Ascending aorta (tissue), 2 donors: ENCODE measurements around the gene LRIG3. TPM values are rescaled to one million over a fixed set of nuclear protein-coding genes. Genes with fewer than 3 reads are reported as not detected.
"Not testable (repeated sequence)": the region's sequence is repeated elsewhere in the genome, so short reads cannot be mapped to it uniquely, and the experiment has no call there.

Source experiments
- DNase-seq, 2 donors: peaks; one replicate each; pipeline ENCODE4 v3.0.0-alpha.2; 2019; ENCODE audit warnings: low spot score in 2 of 2
- H3K27ac ChIP-seq, 2 donors: fragments of 200-600 bp; sonication (generic); one replicate each; pipeline ENCODE4 v1.5.1; 2016 to 2017; ENCODE audit warnings: mild to moderate bottlenecking in 1 of 2
- H3K27me3 ChIP-seq: fragments of 200-600 bp; sonication (generic); one replicate; pipeline ENCODE4 v1.5.1; 2017
- H3K36me3 ChIP-seq, 2 donors: fragments of 200-600 bp; sonication (generic); one replicate each; pipeline ENCODE4 v1.5.1; 2016
- H3K4me1 ChIP-seq, 2 donors: fragments of 200-600 bp; sonication (generic); one replicate each; pipeline ENCODE4 v1.5.1; 2016 to 2017; ENCODE audit warnings: mild to moderate bottlenecking in 1 of 2
- H3K4me3 ChIP-seq, 2 donors: fragments of 200-600 bp; sonication (generic); one replicate each; pipeline ENCODE4 v1.5.1; 2016 to 2017; ENCODE audit warnings: mild to moderate bottlenecking in 1 of 2
- H3K9me3 ChIP-seq, 2 donors: fragments of 200-600 bp; sonication (generic); one replicate each; pipeline ENCODE4 v1.5.1; 2016
- intact Hi-C: fragments of 100-400 bp; cut with DNase I; formaldehyde crosslinking; loops from one replicate; pipeline ENCODE4 v1.15.1; 2023
- total RNA-seq: library from RNA; depleted of rRNA; stranded (reverse); fragments of >200 nt; gene quantifications from one replicate; pipeline ENCODE4 v1.1.0, GENCODE V29; 2016
- TF ChIP-seq, protein P1 (sequence below), 3 experiments: fragments of 200-600 bp in 2 of 3; fragments of 450-650 bp in 1 of 3; sonication (generic) in 2 of 3; IDR thresholded peaks; one replicate each; pipeline ENCODE4 v1.5.1; 2016 to 2019; ENCODE audit warnings: antibody characterized with exemption in 3 of 3, mild to moderate bottlenecking in 1 of 3, moderate library complexity in 1 of 3

Gene LRIG3
- total RNA-seq, 1 donor from 2014 or later = 12.3 TPM

DNA sequence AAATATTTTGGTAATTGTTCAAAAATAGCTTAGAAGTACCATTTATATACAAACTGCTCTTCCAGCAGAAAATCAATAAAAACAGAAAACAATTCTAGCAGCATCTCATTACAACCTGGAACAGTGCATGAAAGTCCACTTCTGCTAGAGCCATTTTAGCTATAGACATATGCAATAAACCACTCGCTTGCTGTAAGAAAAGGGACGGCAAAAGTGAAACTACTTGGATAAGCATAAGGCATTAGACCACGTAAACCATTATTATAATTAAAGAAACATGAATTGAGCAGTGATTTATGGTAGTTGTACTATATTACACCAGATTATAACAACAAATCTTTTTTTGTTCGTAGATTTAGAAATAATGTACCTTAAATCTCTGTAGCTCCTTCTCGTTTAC, 48.7 kb downstream of the LRIG3 start:
- intact Hi-C loops = no loop called here
- TF ChIP-seq, protein P1, sequence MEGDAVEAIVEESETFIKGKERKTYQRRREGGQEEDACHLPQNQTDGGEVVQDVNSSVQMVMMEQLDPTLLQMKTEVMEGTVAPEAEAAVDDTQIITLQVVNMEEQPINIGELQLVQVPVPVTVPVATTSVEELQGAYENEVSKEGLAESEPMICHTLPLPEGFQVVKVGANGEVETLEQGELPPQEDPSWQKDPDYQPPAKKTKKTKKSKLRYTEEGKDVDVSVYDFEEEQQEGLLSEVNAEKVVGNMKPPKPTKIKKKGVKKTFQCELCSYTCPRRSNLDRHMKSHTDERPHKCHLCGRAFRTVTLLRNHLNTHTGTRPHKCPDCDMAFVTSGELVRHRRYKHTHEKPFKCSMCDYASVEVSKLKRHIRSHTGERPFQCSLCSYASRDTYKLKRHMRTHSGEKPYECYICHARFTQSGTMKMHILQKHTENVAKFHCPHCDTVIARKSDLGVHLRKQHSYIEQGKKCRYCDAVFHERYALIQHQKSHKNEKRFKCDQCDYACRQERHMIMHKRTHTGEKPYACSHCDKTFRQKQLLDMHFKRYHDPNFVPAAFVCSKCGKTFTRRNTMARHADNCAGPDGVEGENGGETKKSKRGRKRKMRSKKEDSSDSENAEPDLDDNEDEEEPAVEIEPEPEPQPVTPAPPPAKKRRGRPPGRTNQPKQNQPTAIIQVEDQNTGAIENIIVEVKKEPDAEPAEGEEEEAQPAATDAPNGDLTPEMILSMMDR (IDR thresholded peaks at IDR 0.05) = no peak
- no peak for DNase-seq
- H3K4me3 ChIP-seq = no peak overlapping the region
- H3K4me1 ChIP-seq = no peaks in the 10 kb centered on the region
- no peaks in the 10 kb centered on the region for H3K9me3 ChIP-seq
- H3K27me3 ChIP-seq = no peaks in the 10 kb centered on the region
- H3K36me3 ChIP-seq = peaks cover 34 to 57% of the 10 kb centered on the region in 2 donors
- H3K27ac ChIP-seq = no peak overlapping the region

DNA sequence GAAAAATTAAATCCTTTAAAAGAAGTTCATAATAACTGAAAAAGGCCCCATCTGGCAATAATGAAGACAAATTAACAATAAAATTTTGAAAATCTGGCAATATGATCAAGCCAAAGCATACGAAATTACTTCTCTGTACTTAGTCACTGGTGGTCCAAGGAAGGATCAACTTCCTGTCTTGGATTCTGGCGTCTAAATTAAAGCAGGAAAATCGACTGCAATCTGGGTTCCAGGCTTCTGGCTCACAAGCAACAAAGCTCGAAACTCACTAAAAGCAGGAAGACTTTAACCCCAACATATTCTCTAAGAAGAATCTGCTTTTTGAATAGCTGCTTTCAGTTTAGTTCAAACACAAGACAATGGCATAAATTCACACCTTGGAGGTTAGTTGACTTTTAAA, 49.7 kb downstream of the LRIG3 start:
- H3K9me3 ChIP-seq = no peaks in the 10 kb centered on the region
- TF ChIP-seq, protein P1 (IDR thresholded peaks at IDR 0.05) = no peak
- intact Hi-C loops = no loop called here
- H3K4me1 ChIP-seq = no peaks in the 10 kb centered on the region
- no peak overlapping the region for H3K27ac ChIP-seq
- H3K27me3 ChIP-seq = no peaks in the 10 kb centered on the region
- H3K36me3 ChIP-seq = peaks cover 30 to 47% of the 10 kb centered on the region in 2 donors
- H3K4me3 ChIP-seq = no peak overlapping the region
- no peak for DNase-seq

DNA sequence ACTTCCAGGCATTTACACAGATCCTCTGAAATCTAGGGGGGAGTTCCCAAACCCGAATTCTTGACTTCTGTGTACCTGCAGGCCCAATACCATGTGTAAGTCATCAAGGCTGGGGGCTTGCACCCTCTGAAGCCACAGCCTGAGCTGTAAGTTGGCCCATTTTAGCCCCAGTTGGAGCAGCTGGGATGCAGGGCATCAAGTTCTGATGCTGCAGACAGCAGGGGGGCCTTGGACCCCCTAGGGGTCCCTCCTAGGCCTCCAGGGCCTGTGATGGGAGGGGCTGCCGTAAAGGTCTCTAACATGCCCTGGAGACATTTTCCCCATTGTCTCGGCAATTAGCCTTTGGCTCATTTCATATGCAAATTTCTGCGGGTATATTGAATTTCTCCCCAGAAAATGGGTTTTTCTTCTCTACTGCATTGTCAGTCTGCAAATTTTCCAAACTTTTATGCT, 59.5 kb downstream of the LRIG3 start:
- no peaks in the 10 kb centered on the region for H3K9me3 ChIP-seq
- no peaks in the 10 kb centered on the region for H3K4me1 ChIP-seq
- H3K36me3 ChIP-seq = peaks cover 0 to 1% of the 10 kb centered on the region in 2 donors
- TF ChIP-seq, protein P1 (IDR thresholded peaks at IDR 0.05) = no peak
- no peak overlapping the region for H3K4me3 ChIP-seq
- DNase-seq = no peak
- intact Hi-C loops = no loop called here
- no peaks in the 10 kb centered on the region for H3K27me3 ChIP-seq
- H3K27ac ChIP-seq = no peak overlapping the region

DNA sequence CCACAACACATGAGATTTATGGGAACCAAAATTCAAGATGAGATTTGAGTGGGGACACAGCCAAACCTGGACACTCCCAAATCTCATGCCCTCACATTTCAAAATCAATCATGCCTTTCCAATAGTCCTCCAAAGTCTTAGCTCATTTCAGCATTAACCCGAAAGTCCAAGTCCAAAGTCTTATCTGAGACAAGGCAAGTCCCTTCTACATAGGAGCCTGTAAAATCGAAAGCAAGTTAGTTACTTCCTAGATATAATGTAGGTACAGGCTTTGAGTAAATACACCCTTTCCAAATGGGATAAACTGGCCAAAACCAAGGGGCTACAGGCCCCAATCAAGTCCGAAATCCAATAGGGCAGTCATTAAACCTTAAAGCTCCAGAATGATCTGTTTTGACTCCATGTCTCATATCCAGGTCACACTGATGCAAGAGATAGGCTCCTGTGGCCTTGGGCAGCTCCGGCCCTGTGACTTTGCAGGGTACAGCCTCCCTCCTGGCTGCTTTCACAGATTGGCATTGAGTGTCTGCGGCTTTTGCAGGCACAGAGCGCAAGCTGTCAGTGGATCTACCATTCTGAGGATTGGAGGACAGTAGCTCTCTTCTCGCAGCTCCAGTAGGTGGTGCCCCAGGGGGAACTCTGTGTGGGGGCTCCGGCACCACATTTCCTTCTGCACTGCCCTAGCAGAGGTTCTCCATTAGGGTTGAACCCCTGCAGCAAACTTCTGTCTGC, 60.1 kb downstream of the LRIG3 start:
- TF ChIP-seq, protein P1 (IDR thresholded peaks at IDR 0.05) = no peak
- Histone ChIP-seq H3K9me3 (no peaks in the 10 kb centered on the region), H3K27ac (no peak overlapping the region), H3K27me3 (no peaks in the 10 kb centered on the region), H3K4me3 (no peak overlapping the region), H3K36me3 (no peaks in the 10 kb centered on the region), H3K4me1 (no peaks in the 10 kb centered on the region)
- no peak for DNase-seq
- intact Hi-C loops = no loop called here

DNA sequence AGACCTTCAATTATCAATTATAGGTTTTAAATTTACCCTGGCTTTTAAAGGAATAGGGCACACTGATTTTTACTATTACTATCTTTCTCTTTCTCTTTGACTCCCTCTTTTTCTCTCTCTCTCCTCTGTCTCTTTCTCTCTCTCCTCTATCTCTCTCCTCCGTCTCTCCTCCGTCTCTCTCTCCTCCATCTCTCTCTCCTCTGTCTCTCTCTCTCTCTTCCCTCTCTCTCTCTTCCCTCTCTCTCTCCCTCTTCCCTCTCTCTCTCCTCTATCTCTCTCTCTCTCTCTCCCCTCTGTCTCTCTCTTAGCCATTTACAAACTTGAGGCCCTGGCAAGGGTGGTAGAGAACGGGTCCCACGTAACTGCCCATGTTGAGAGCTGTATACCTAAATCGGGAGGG, 62.3 kb downstream of the LRIG3 start:
- Histone ChIP-seq H3K36me3 (no peaks in the 10 kb centered on the region), H3K27me3 (no peaks in the 10 kb centered on the region), H3K4me1 (no peaks in the 10 kb centered on the region), H3K9me3 (no peaks in the 10 kb centered on the region), H3K4me3 (no peak overlapping the region), H3K27ac (no peak overlapping the region)
- intact Hi-C loops = no loop called here
- TF ChIP-seq, protein P1 (IDR thresholded peaks at IDR 0.05) = no peak
- DNase-seq = no peak

DNA sequence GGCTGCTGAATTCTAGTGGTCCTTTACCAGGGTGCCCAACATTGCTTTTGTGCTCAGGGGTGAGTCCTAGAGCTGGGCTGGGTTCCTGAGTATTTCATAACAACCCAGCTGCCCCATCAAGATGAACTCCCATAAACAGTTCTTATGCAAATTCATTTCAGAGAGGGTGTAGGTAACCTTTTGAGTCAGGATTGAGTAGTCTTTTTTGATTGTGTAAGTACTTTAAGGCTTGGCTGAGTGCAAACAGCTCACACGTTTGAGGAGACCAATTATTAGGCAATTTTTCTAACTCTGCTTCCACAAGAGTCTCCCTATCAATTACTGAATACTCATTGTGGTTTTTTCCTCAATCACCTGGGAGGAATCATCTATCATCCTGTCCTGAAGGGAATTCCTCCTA, 63.1 kb downstream of the LRIG3 start:
- H3K27me3 ChIP-seq, H3K27ac ChIP-seq, H3K36me3 ChIP-seq, H3K4me3 ChIP-seq, DNase-seq, intact Hi-C loops, H3K9me3 ChIP-seq, H3K4me1 ChIP-seq: not testable (repeated sequence)

DNA sequence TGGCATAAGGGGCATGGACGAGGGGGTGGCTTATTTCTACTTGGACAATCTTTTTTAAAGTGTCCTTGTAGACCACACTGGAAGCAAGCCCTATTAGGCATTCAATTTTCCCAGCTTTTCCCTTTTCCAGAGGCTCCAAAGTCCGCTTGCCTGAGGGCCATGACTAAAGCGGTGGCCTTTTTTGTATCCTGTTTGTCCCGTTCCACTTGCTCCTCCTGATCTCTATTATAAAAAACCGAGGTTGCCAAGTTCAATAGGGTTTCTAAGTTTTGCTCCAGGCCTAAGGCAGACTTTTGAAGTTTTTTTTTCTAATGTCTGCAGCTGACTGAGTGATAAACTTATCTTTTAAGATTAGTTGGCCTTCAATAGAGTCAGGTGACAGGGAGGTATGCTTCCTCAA, 64.7 kb downstream of the LRIG3 start:
- intact Hi-C loops, H3K9me3 ChIP-seq, H3K4me1 ChIP-seq, H3K36me3 ChIP-seq, DNase-seq, H3K4me3 ChIP-seq, H3K27me3 ChIP-seq, H3K27ac ChIP-seq: not testable (repeated sequence)
